ENCODE data around the gene UBE2E2. TPM values are rescaled to one million over a fixed set of nuclear protein-coding genes. Genes with fewer than 3 reads are reported as not detected.

Gene UBE2E2
- total RNA-seq, 2 experiments from 2014 or later, result 16.5 to 23.2 TPM

DNA sequence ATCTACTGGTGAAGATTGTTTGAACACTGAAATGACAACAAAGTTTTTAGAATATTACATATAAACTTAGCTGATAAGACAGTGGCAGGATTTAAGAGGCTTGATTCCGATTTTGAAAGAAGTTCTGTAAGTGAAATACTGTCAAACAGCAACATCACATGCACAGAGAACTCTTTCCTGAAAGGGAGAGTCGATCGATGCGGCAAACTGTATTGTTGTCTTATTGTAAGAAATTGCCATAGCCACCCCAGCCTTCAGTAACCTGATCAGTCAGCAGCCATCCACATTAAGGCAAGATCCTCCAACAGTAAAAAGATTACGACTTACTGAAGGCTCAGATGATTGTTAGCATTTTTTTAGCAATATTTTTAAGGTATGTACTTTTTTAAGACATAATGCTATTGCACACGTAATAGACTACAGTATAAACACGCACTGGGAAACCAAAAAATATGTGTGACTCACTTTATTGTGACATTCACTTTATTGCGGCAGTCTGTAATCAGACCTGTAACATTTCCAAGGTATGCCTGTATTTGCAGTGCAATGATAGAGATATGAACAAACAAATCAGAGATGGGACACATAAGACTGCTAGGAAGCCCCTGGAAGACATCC lies 377.1 kb downstream of the UBE2E2 start:
- Mint-ChIP-seq H3K4me1 (ENCODE audit: low read depth) (no peaks in the 10 kb centered on the region), H3K4me3 (no peak overlapping the region), H3K9me3 (no peaks in the 10 kb centered on the region), H3K36me3 (ENCODE audit: low read depth) (no peaks in the 10 kb centered on the region), H3K27ac (no peak overlapping the region), H3K27me3 (no peaks in the 10 kb centered on the region)
- intact Hi-C loops (cut with micrococcal nuclease), result no loop called here
- POLR2A ChIA-PET, result no interaction called here
- TF ChIP-seq, protein P1, sequence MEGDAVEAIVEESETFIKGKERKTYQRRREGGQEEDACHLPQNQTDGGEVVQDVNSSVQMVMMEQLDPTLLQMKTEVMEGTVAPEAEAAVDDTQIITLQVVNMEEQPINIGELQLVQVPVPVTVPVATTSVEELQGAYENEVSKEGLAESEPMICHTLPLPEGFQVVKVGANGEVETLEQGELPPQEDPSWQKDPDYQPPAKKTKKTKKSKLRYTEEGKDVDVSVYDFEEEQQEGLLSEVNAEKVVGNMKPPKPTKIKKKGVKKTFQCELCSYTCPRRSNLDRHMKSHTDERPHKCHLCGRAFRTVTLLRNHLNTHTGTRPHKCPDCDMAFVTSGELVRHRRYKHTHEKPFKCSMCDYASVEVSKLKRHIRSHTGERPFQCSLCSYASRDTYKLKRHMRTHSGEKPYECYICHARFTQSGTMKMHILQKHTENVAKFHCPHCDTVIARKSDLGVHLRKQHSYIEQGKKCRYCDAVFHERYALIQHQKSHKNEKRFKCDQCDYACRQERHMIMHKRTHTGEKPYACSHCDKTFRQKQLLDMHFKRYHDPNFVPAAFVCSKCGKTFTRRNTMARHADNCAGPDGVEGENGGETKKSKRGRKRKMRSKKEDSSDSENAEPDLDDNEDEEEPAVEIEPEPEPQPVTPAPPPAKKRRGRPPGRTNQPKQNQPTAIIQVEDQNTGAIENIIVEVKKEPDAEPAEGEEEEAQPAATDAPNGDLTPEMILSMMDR (IDR thresholded peaks at IDR 0.05), result no peak
- DNase-seq (no peak), ATAC-seq (no peak)
- CTCF ChIA-PET, result no interaction called here

- intact Hi-C loops (cut with micrococcal nuclease), result no loop called here
Measured at GRCh38 chr3:23583980-23584740, 381.0 kb downstream of the UBE2E2 start.

GRCh38 chr3:23587513-23587912 lies 384.4 kb downstream of the UBE2E2 start:
- Mint-ChIP-seq H3K4me3 (no peak overlapping the region), H3K36me3 (ENCODE audit: low read depth) (no peaks in the 10 kb centered on the region), H3K9me3 (no peaks in the 10 kb centered on the region), H3K27me3 (no peaks in the 10 kb centered on the region), H3K4me1 (ENCODE audit: low read depth) (no peaks in the 10 kb centered on the region), H3K27ac (no peak overlapping the region)
- TF ChIP-seq, protein P1 (IDR thresholded peaks at IDR 0.05), result no peak
- ChIA-PET POLR2A (no interaction called here), CTCF (no interaction called here)
- ATAC-seq (no peak), DNase-seq (no peak)
- intact Hi-C loops (cut with micrococcal nuclease), result no loop called here

More at GRCh38 chr3:23583980-23584740, 381.0 kb downstream of the UBE2E2 start:
- H3K27me3 Mint-ChIP-seq, result no peaks in the 10 kb centered on the region
- H3K4me3 Mint-ChIP-seq, result no peak overlapping the region
- no peaks in the 10 kb centered on the region for H3K9me3 Mint-ChIP-seq
- H3K27ac Mint-ChIP-seq, result no peak overlapping the region
- POLR2A ChIA-PET, result no interaction called here
- CTCF ChIA-PET, result no interaction called here
- H3K4me1 Mint-ChIP-seq (ENCODE audit: low read depth), result no peaks in the 10 kb centered on the region
- TF ChIP-seq, protein P1 (IDR thresholded peaks at IDR 0.05), result no peak
- no peaks in the 10 kb centered on the region for H3K36me3 Mint-ChIP-seq (ENCODE audit: low read depth)
- no peak for ATAC-seq
- DNase-seq, result no peak

- DNase-seq, result no peak
- Mint-ChIP-seq H3K4me3 (no peak overlapping the region), H3K9me3 (no peaks in the 10 kb centered on the region), H3K27me3 (no peaks in the 10 kb centered on the region), H3K27ac (no peak overlapping the region), H3K36me3 (ENCODE audit: low read depth) (no peaks in the 10 kb centered on the region), H3K4me1 (ENCODE audit: low read depth) (no peaks in the 10 kb centered on the region)
- ChIA-PET POLR2A (no interaction called here), CTCF (no interaction called here)
- no peak for ATAC-seq
- TF ChIP-seq, protein P1 (IDR thresholded peaks at IDR 0.05), result no peak
- intact Hi-C loops (cut with micrococcal nuclease), result no loop called here
Measured at GRCh38 chr3:23588547-23588946, 385.4 kb downstream of the UBE2E2 start.

DNA sequence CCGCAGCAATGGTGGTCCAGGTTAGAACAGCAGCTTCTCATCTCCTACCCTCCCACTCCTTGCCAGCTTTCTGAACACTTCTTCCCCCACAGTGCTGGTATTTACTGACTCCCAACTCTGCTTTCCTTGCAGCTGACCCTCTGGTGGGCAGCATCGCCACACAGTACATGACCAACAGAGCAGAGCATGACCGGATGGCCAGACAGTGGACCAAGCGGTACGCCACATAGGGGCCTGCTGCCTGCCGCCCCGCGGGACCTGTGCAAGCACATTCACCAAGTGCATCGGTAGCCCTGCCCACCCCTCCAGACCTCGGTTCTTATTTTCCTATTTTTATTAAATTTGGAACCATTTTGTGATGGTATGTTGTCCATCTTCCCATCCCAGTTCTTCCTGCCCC lies 386.5 kb downstream of the UBE2E2 start:
- TF ChIP-seq, protein P1 (IDR thresholded peaks at IDR 0.05), result no peak
- no peak for ATAC-seq

More for the DNA sequence above, 386.5 kb downstream of the UBE2E2 start:
- no peak for DNase-seq
- intact Hi-C loops (cut with micrococcal nuclease), result no loop called here
- Mint-ChIP-seq H3K9me3 (no peaks in the 10 kb centered on the region), H3K4me1 (ENCODE audit: low read depth) (no peaks in the 10 kb centered on the region), H3K4me3 (no peak overlapping the region), H3K36me3 (ENCODE audit: low read depth) (no peaks in the 10 kb centered on the region), H3K27me3 (no peaks in the 10 kb centered on the region), H3K27ac (no peak overlapping the region)
- ChIA-PET CTCF (no interaction called here), POLR2A (no interaction called here)
